GM12872 (cell line): ENCODE measurements around the gene DLG2.

Experiments
- TF ChIP-seq, protein P1 (sequence below): IDR thresholded peaks from 3 replicates; pipeline ENCODE4 v1.5.1; 2011; ENCODE audit warnings: low read depth, mild to moderate bottlenecking, low read length, moderate library complexity; ENCODE audit not compliant: insufficient read depth

The DLG2 gene

GRCh38 chr11:84780689-84781293, 846.4 kb downstream of the DLG2 start:
- TF ChIP-seq, protein P1, sequence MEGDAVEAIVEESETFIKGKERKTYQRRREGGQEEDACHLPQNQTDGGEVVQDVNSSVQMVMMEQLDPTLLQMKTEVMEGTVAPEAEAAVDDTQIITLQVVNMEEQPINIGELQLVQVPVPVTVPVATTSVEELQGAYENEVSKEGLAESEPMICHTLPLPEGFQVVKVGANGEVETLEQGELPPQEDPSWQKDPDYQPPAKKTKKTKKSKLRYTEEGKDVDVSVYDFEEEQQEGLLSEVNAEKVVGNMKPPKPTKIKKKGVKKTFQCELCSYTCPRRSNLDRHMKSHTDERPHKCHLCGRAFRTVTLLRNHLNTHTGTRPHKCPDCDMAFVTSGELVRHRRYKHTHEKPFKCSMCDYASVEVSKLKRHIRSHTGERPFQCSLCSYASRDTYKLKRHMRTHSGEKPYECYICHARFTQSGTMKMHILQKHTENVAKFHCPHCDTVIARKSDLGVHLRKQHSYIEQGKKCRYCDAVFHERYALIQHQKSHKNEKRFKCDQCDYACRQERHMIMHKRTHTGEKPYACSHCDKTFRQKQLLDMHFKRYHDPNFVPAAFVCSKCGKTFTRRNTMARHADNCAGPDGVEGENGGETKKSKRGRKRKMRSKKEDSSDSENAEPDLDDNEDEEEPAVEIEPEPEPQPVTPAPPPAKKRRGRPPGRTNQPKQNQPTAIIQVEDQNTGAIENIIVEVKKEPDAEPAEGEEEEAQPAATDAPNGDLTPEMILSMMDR = peak; percentile 44; the same call in 2 of the 3 replicates

DNA sequence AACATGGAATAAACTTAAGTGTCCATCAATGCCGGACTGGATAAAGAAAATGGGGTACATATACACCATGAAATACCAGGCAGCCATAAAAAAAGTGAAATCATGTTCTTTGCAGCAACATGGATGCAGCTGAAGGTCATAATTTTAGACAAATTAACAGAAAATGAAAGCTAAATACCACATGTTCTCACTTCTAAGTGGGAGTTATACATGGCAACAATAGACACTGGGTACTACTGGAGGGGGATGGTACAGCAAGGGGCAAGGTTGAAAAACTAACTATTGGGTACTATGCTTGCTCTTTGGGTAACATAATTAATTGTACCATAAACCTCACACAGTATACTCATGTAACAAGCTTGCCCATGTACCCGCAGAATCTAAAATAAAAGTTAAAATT, 851.6 kb downstream of the DLG2 start:
- TF ChIP-seq, protein P1 = no peak

DNA sequence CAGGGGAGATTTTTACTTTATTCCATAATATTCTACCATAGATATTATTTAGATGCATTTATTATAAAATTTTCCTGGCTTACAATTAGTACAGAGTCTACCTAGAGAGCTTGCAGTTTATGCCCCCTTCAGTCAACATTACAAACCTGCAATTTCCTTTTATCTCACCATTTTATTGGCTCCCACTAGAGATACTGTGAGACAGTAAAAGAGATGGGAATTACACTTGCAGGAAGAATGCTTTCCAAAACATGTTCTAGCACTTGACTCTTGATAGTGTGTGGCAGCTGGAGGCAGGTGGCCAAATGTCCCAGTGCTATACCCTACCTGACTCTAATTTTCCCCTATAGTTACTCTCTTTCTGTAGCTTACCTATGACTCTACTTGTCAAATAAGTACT, 863.2 kb downstream of the DLG2 start:
- TF ChIP-seq, protein P1 = no peak

- TF ChIP-seq, protein P1 = no peak
These were observed 869.4 kb downstream of the DLG2 start for GRCh38 chr11:84757711-84758110.

- TF ChIP-seq, protein P1 = no peak
These were observed 875.8 kb downstream of the DLG2 start for GRCh38 chr11:84751371-84751770.

DNA sequence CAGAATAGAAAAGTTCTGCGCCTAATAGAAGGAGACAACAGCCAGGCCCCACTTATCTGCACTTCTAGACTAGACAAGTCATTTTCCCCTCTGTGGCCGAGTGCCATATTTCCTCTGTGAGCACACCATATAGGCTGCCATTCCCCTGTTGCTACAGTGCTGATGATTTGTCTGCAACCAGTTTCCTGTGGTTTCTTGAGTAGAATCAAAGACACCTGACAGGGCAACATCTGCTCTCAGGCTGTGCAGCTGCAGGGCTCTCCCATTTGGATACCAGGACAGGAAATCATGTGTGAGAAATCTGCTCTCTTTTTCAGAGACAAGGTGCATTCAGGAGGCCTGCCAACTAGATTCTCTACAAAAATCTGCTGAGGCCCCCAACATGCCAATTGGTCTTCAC, 879.3 kb downstream of the DLG2 start:
- TF ChIP-seq, protein P1 = no peak

DNA sequence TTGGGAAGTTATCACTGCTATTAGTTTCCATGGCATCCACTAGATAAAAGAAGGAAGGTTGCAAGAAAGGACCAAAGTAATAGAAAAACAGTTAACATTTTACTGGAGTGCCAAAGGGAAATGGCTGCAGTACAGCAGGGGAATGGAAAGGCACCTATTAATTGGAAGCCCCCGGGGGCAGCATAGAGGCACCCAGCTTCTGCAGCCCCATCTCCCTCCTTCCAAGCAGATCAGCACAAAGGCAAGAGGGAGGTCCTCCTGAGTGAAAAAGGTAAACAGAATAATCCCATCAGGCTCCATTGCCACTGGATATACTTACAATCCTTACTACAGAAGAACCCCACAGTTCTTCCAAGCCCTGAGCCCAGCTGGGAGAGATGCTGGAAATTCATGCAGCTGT, 887.1 kb downstream of the DLG2 start:
- TF ChIP-seq, protein P1 = no peak
